ENCODE measurements around the gene PCNX3.
A peak's percentile ranks its signal among the peaks of the same experiment; 100 is the strongest.

Gene PCNX3

DNA sequence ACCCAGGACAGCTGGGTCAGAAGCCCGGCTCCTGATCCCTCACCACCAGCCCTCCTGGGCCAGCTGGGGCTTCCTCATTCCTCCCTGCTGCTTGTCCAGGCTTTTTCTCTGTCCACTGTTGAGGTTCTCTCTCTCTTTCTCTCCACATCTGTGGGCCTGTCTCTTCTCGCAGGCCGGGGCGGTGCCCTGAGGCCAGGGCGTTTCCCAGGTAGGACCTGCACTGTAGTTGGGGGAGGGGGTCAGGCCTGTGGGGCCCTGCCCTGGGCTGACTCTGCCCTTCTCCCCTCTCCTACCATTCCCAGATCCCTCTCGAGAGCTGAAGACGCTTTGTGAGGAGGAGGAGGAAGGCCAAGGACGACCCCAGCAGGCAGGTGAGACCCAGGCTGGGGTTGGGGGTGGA, 34.8 kb upstream of the PCNX3 start:
- DNase-seq, result no peak

DNA sequence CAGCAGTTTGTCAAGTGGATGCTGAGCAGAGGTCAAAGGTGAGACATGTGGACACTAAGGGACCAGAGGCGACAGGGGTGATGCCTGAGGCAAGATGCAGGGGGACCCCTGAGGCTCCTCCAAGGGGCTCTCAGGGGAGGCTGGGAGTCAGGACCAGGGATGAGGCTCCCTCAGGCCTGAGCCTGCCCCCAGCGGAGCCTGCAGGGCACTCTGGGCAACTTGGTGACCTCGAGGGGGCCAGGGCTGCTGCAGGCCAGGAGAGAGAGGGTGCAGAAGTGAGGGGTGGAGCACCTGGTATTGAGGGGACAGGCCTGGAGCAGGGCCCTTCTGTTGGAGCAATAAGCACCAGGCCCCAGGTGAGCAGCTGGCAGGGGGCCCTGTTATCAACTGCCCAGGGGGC, 33.6 kb upstream of the PCNX3 start:
- no peak for DNase-seq

DNA sequence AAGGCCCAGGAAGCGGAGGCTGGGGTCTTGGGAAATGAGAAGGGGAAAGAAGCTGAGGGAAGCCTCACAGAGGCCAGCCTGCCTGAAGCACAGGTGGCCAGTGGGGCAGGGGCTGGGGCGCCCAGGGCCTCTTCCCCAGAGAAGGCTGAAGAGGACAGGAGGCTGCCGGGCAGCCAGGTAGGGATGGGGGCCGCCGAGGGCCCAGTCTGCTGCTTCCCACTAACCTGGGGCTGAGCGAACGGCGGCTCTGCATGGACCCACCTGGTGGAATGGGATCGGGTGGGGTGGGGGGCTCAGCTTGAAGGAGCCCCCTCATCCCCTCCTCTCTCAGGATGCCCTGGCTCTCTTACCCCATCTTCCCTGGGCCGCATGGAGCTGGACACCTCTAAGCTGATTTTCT, 32.0 kb upstream of the PCNX3 start:
- no peak for DNase-seq

DNA sequence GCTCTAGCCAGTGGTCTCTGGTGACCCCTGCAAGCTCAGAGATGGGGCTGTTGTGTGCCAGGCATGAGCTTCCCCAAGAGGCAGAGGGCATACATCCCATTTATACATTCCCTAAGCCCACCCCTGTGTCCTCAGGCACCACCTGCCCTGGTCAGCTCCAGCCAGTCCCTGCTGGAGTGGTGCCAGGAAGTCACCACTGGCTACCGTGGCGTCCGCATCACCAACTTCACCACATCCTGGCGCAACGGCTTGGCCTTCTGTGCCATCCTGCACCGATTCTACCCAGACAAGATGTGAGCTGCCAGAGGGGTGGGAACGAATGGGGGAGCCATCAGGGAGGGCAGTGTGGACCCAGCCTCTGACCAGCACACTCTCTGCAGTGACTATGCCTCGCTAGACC, 31.5 kb upstream of the PCNX3 start:
- DNase-seq, result no peak

DNA sequence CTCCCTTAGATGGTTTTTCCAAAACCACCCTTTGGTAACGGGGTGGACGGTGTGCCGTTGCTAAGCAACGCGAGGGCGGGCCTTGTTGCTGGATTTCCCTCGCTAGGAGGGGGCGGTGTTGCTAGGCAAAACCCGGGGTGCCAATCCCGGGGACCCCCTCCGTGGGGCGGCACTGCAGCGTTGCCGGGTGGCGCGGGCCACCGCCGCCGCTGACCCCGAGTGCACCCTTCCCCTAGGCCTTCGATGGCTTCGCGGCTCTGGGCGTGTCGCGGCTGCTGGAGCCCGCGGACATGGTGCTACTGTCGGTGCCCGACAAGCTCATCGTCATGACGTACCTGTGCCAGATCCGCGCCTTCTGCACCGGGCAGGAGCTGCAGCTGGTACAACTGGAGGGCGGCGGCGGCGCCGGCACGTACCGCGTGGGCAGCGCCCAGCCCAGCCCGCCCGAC, 30.8 kb upstream of the PCNX3 start:
- DNase-seq, result no peak

DNA sequence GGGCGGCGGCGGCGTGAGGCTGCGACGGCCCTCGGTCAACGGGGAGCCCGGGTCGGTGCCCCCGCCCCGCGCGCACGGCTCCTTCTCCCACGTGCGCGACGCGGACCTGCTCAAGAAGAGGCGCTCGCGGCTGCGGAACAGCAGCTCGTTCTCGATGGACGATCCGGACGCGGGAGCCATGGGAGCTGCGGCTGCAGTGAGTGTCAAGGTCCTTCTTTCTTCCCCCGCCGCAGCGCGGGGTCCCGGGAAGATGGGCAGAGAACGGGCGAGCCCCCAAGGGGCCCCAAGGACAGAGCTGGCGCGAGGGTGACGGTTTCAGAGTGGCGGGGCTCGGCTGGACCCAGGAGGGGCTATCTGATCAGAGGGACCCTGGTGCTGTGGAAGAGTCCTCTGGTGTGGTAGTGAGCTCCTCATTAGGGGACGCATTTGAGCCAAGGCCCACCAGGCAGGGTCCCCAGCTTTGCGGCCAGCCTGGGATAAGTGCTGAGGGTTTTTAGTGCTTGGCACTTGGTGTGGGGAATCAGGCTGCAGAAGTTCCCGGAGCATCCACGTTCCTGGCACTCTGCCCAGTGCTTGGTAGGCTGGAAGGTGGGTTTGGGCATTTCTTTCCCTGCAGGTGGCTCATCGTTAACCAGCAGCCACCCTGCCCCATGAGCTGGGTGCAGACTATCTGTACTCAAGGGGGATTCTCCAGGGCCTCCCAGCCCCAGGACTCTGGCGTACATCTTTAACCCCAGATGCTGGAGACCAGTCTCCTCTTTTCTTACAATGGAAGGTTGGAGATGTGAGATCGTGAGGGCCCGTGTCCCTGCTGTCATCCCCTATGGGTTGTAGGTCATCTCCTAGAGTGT, 30.0 kb upstream of the PCNX3 start:
- no peak for DNase-seq

DNA sequence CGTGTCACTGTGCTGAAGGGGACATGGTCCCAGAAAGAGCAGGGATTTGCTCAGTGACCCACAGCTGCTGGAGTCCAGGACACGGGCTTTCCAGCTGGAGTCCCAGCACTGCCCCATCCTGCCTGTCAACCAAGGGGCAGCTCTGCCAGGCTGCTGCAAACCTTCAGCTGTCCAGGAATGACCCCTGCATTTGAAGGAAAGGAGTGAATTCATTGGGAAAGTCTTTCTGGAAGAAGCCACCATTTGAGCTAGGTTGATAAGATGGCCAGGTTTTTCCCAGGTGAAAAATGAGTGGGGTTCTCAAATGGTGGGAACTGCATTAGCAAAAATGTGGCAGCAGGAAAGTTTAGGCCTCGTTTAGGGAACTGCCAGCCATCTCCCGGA, 29.3 kb upstream of the PCNX3 start:
- DNase-seq, result no peak

DNA sequence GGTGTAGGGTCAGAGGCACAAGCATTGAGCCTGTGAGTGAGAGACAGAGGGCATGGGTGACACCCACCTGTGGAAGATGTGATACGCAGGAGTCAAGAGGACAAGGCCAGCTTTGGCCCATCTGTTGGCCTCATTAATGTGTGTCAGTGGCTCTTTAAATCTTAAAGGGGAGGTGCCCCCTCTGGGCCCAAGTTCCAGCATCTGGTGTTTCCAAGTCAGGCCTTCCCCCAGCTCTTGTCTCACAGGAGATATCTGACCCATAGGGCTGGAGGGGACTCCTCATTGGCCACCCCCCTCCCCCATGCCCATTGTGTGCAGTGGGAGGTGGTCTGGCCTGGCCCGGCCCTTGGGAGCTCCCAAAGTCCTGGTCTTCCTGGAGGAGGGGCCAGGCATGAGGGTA, 28.9 kb upstream of the PCNX3 start:
- no peak for DNase-seq

DNA sequence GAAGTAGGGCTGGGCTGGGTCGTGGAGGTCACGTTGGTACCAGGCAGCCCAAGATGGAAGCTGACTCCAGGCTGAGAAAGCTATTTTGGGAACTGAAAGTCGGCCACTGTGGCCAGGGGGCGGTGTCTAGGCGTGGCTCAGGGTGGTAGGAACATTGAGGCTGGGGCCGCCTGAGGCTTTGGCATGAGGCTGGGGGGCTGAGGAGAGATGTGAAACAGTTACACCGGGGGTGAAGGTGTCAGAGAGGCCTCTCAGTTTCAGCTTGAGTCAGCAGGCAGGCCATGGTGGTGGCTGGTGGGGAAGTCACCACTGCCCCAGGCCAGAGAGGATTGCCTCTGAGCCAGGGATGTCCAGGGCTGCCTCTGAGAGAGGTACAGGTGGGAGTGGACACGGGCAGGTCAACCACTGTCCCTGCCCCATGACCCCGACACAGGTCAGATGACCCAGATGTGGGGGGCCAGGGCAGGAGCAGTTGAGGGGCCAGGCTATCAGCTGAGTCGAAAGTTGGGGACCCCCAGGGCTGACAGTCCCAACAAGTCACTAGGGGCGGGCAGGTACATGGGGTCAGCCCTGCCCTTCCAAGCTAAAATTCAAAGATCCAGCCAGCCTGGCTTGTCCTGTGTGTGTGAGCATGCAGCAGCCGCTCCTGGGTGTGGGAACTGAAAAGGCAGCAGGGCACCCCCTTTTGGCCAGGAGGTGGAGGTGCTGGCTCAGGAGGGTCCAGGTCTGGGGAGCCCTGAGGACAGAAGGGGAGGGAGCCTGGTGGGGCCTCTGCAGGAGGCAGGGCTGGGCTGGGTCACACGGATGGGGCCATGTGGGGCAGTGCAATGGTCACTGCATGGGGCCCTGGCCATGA, 27.1 kb upstream of the PCNX3 start:
- DNase-seq, result peak; percentile 84

DNA sequence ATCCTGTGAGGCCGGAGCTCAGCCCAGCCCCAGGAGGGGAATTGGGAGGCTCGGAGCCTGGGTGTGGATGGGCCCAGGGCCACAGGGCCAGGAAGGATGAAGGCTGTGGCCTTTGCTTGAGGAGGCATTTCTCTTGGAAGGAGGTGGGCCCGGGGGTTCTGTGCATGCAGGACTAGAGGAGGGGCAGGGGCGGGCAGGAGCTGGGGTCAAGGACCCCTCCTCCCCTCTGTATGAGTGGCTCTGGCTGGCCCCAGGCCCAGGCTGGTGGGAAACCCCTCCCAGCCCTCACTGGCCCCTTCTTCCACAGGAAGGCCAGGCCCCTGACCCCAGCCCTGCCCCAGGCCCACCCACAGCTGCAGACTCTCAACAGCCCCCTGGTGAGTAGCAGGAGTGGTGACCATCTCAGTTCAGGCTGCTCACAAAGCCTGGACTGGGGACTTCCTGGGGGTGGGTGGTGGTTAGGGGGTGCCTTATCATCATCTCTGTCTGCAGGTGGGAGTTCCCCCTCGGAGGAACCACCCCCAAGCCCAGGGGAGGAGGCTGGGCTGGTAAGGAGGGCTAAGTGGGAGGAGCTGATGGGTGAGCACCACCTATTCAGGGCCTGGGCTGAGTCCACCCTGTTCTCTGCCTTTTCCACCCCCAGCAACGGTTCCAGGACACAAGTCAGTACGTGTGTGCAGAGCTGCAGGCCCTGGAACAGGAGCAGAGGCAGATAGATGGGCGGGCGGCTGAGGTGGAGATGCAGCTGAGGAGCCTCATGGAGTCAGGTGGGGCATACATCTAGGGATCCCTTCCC, 25.9 kb upstream of the PCNX3 start:
- DNase-seq, result peak; percentile 49

DNA sequence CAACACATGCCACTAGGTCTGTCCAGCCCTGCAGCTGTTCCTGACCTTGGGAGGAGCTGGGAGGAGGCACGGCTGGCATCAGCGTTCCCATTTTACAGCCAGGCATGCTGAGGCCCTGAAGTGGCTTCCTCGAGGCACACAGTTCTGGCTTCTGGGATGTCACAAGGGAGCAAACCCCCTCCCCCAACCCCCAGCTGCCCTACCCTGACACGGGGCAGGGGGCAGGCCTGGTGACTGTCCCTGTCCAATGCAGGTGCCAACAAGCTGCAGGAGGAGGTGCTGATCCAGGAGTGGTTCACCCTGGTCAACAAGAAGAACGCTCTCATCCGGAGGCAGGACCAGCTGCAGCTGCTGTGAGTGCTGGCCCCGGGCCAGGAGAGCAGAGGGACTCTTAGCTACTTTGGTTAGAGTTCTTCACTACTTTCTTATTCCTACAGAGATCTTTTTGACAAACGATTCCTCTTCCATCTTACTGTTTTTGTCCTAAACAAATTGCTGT, 25.3 kb upstream of the PCNX3 start:
- DNase-seq, result no peak

DNA sequence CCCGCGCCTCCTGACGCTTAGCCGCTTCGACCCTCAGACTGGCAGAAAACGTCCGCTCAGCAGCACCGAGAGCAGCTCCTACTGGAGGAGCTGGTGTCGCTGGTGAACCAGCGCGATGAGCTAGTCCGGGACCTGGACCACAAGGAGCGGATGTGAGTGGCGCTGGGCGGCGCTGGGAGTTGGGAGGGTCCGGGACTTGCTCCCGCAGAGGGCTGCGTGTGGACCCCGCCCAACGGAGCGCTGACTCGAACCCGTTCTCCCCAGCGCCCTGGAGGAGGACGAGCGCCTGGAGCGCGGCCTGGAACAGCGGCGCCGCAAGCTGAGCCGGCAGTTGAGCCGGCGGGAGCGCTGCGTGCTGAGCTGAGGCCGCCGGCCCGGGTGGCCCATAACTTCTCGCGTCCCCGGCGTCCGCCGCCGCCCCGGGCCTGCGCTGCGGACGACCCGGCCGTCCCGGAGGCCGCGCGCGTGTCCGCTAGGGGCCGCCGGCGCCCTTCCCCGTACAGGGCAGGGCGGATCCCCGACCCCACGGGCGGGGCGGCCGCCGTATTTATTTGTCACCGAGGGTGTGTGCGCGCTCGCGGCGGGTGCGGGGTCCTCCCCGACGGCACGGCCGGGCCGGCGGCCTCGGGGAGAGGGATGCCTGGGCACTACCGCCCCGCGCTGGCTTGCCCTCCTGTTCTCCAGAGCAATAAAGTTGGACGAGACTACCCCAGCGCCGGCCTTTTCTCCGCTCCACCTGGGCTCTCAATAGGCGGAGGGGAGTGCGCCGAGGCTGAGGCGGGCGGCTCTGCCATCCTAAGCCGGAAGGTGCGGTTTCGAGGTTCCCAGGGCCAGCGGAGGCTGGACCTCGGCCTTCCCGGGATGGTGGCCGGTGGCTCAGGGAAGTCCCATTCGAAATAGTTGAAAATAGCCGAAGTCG, 23.4 kb upstream of the PCNX3 start:
- no peak for DNase-seq

DNA sequence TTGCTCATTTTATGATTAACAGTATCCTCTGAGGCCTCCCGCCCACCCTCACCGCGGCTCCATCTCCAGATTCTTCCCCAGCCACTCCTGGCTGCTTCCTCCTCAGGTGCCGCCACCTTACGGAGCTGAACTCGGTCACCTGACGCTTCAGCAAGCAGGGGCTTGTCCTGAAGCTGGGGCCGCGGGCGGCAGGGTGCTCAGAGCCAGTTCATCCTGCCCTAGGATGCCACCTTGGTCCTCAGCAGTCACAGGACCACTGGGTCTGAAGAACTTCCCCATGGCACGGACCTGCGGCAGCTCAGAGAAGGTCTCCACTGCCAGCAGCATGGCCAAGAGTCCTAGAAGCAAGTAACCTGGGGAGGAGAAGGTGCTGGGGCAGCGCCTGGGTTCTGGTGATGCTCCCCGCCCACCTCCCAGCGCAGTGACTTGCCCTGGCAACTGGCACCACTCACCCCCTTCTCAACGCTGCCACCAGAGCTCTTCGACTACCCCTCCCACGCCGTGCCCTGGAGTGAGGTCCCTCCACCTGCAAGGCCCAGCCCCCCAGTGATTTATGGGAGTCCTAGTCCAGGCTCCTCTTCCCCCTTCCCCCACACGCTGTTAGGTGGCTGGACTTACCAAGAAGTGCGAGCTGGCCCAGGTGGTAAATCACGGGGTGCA, 22.6 kb upstream of the PCNX3 start:
- no peak for DNase-seq

DNA sequence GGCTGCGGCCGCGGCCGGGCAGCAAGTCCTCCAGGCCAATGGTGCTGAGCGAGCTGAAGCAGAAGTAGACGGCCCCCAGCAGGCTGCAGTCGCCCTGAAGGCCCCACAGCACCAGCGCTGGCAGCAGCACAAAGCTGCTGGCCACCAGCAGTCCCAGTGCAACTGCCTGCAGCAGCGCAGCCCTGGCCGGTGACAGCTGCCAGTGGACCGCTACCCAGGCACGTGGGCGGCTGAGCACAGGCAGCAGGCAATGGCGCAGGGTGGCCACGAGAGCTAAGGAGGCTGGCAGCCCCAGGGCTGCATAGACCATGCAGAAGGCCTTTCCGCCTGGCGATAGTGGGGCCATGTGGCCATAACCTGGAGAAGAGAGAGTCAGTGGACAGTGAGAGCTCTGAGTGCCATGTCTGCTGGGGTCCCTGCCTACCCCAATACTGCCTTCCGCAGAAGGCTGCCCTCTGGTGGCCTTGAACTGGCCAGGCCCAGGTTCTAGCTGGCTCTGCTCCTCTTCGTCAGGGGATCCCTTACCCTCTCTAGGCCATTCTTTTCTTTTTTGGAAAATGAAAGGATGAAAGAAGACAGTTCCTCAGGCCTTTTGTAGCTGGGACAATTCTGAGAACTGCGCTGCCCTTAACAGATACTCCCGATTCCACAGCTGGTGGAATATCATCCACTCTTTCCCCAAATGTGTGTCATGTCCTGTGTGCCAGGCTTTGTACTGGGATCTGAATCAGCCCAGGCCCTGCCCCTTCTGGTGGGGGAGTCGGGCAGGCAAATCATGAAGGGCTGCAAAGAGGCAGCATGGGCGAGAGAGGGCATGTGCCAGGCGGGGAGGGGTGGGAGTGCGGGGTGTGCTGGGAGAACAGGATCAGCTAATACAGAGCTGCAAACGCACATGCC, 21.8 kb upstream of the PCNX3 start:
- DNase-seq, result peak; percentile 35

DNA sequence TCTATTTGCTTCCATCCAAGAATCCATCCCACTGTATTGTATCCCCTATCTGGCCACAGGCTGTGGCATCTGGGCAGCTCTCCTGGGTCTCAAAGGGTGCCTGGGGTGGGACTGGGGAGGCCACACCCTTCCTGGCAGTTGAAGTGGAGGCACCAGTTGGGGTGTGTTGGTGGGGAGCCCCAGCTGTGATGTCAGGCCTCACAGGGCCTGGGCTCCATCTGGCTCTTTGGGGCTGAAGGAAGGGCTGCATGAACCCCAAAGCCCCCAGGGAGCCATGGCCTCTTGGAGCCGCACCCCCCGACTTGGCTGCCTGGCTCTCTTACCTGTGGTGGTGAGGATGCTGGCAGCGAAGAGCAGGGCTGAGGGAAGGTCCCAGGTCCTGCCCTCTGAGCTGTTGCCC, 20.4 kb upstream of the PCNX3 start:
- DNase-seq, result no peak

DNA sequence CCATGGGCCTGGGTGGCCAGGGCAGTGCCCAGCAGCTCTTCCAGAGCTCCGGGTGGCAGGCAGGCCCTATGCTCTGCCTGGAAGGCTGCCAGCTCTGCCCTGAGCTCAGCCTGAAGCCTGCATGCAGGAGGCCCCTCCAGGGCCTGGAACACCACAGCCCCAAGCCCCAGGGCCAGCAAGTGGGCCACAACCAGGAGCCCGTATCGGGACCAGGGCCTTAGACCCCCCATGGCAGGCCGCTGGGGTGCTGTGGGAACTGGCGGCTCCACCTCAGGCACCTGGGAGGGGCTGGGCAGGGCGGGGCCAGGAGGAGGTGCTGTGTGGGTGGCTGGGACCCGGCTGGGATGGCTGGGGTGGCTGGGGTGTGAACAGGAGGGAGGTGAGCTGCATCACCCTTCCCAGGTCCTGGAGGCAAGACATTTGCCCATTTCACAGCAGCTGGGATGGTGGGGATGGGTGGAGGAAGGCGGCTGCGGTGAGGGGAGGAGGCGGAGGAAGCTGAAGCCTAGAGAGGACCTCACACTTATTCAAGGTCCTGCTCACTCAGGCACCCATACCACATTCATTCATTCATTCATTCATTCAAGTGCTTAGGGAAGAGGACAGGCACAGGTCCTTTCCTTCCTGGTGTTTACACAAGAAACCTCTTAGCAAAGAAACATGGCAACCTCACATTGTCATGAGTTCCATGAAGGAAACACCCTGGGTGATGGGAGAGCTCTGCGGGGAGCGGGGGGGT, 19.9 kb upstream of the PCNX3 start, which contains the start of gene KCNK7:
Gene KCNK7, minus strand, starts transcription at position 258 of the 739 bp plus-strand sequence. Its CDS starts 28 bp downstream, at position 230.
- DNase-seq, result no peak

DNA sequence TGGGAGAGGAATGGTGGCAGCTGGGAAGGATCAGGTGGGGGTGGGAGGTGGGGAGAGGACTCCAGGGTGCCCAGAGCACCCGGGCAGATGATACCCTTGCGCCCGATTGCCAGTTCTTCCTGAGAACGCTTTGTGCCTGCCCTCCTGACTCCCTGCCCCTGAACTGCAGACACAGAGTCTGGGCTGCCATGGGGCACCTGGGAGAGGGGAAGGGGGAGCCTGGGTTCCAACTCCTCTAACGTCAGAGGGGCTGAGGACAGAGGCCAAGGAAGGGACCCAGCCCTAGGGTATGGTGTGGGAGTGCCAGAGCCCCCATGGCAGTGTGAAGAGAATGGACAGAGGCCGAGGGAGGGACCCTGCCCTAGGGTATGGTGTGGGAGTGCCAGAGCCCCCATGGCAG, 19.1 kb upstream of the PCNX3 start:
- no peak for DNase-seq

DNA sequence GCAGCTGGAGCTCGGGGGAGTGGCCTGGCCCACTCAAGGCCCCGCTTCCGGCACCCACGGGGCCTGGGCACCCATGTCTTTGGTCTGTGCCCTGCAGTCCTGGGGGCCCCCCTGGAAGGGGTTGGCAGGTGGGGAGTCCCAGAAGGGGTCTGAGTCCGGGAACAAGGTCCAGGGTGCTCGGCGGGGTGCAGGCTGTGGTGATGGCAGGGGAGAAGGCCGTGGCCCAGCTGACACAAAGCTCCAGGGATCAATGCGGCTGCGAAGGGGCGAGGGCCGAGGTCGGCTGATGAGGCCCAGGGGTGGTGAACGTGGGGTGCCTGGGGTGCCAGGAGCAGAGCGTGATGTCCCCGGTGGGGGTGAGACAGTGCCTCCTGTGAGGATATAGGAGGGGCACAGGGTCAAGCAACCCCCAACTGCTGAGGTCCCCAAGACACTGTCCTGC, 17.3 kb upstream of the PCNX3 start:
- DNase-seq, result no peak

DNA sequence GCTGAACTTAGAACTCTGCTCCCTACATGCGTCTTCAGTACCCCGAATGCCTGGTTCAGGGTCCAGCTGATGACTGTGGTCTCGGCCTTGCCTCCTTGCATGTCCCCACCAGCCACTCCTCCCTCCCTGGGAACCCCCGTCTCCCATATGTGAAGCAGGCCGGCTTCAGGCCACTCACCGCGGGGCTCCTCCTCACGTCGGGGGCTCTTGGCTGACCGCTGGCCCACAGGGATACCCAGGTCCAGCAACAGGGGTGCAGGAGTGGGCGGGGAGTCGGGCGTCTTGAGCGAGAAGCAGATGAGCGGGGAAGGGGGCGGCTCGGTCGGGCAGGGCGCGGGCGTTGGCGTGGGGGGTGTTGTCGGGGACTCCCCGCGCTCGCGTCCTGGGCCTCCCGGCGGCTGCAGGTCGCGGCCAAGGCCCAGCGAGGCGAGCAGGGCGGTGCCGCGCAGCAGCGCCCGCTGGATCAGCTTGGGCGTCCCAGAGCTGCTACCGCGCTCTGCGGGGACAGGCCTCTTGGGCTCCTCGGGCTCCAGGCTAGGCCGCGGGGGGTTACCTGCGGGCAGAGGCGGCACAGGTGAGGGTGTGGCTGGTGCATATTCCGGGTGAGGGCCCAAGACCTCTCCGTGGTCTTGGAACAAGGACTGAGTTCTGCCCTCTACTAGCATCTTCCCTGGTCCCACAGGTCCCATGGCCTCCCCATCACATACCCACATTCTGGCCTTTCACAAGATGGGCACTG, 16.2 kb upstream of the PCNX3 start:
- DNase-seq, result no peak

Measured in CD4-positive, alpha-beta T cell treated with Interleukin-15 for 1 hour (primary cell).